Measurements from ENCODE around the gene GMDS. TPM values are rescaled to one million over a fixed set of nuclear protein-coding genes. Genes with fewer than 3 reads are reported as not detected.

GMDS gene
- total and polyA plus RNA-seq, 2 of the 13 experiments (the other 11 are each of a cell fraction or from before 2014, with no cell fraction given): 64.4 to 112 TPM

DNA sequence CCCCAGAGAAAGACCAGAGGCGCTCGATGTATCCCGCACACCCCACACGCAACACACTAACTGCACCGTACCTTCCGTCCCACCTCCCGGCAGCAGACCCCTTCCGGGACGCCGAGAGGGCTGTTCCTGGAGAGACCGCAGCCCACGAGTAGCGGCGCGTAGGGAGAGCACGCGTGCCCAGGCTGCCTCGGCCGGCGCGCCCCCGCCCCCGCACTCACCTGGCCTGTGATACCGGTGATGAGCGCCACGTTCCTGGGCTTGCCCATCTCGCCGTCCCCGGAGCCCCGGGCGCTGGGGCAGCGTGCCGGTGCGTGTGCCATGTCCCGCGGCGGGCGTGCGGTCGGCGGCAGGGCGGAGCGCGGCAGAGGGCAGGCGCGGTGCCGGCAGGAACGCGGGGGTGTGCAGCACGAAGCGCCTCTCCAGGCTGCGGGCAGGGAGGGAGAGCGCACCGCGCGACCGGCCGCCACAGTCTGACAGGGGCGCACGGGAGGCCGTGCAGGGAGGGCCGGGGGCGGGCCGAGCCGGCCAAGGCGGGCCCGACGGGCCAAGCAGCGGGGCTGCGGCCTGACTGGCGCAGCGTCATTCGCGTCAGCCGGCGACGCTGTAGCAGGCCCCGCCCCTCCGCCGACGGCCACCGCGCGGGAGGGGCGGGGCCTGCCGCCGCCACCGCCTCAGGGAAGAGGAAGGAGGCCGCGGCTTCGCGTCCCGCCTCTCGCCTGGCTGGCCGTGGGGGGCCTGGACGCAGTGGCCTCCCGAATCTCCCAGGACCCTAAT, at the start of gene GMDS (continued):
- TF ChIP-seq CC2D1A (CRISPR knock-in tag; IDR thresholded peaks at IDR 0.05): no peak
- TF ChIP-seq, protein P1, sequence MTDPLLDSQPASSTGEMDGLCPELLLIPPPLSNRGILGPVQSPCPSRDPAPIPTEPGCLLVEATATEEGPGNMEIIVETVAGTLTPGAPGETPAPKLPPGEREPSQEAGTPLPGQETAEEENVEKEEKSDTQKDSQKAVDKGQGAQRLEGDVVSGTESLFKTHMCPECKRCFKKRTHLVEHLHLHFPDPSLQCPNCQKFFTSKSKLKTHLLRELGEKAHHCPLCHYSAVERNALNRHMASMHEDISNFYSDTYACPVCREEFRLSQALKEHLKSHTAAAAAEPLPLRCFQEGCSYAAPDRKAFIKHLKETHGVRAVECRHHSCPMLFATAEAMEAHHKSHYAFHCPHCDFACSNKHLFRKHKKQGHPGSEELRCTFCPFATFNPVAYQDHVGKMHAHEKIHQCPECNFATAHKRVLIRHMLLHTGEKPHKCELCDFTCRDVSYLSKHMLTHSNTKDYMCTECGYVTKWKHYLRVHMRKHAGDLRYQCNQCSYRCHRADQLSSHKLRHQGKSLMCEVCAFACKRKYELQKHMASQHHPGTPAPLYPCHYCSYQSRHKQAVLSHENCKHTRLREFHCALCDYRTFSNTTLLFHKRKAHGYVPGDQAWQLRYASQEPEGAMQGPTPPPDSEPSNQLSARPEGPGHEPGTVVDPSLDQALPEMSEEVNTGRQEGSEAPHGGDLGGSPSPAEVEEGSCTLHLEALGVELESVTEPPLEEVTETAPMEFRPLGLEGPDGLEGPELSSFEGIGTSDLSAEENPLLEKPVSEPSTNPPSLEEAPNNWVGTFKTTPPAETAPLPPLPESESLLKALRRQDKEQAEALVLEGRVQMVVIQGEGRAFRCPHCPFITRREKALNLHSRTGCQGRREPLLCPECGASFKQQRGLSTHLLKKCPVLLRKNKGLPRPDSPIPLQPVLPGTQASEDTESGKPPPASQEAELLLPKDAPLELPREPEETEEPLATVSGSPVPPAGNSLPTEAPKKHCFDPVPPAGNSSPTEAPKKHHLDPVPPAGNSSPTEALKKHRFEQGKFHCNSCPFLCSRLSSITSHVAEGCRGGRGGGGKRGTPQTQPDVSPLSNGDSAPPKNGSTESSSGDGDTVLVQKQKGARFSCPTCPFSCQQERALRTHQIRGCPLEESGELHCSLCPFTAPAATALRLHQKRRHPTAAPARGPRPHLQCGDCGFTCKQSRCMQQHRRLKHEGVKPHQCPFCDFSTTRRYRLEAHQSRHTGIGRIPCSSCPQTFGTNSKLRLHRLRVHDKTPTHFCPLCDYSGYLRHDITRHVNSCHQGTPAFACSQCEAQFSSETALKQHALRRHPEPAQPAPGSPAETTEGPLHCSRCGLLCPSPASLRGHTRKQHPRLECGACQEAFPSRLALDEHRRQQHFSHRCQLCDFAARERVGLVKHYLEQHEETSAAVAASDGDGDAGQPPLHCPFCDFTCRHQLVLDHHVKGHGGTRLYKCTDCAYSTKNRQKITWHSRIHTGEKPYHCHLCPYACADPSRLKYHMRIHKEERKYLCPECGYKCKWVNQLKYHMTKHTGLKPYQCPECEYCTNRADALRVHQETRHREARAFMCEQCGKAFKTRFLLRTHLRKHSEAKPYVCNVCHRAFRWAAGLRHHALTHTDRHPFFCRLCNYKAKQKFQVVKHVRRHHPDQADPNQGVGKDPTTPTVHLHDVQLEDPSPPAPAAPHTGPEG (CRISPR knock-in tag; IDR thresholded peaks at IDR 0.05): peak; percentile 74; the same call in 1 of the 2 replicates
- TF ChIP-seq MTF1 (CRISPR knock-in tag; IDR thresholded peaks at IDR 0.05): 0 out of 2 replicates have a peak, but pooled peaks have one; percentile 51
- peak; percentile 99 for TF ChIP-seq ZIK1 (CRISPR knock-in tag; IDR thresholded peaks at IDR 0.05; ENCODE audit: borderline replicate concordance, low read depth)
- TF ChIP-seq SAFB2 (CRISPR knock-in tag; IDR thresholded peaks at IDR 0.05; ENCODE audit: borderline replicate concordance, low read depth): peak; percentile 91; the same call in 1 of the 2 replicates
- TF ChIP-seq EEA1 (CRISPR knock-in tag; IDR thresholded peaks at IDR 0.05; ENCODE audit: borderline replicate concordance): peak; percentile 90; the same call in 1 of the 2 replicates
- TF ChIP-seq, protein P2, sequence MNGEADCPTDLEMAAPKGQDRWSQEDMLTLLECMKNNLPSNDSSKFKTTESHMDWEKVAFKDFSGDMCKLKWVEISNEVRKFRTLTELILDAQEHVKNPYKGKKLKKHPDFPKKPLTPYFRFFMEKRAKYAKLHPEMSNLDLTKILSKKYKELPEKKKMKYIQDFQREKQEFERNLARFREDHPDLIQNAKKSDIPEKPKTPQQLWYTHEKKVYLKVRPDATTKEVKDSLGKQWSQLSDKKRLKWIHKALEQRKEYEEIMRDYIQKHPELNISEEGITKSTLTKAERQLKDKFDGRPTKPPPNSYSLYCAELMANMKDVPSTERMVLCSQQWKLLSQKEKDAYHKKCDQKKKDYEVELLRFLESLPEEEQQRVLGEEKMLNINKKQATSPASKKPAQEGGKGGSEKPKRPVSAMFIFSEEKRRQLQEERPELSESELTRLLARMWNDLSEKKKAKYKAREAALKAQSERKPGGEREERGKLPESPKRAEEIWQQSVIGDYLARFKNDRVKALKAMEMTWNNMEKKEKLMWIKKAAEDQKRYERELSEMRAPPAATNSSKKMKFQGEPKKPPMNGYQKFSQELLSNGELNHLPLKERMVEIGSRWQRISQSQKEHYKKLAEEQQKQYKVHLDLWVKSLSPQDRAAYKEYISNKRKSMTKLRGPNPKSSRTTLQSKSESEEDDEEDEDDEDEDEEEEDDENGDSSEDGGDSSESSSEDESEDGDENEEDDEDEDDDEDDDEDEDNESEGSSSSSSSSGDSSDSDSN (CRISPR knock-in tag; IDR thresholded peaks at IDR 0.05): peak; percentile 97
- no peak for TF ChIP-seq SOX13 (IDR thresholded peaks at IDR 0.05)
- no peak; a peak in 1 of 4 replicates for TF ChIP-seq SOX13 (CRISPR knock-in tag; conservative IDR thresholded peaks at IDR 0.05 in 1 of 2, IDR thresholded peaks at IDR 0.05 in 1 of 2)
- TF ChIP-seq, protein P3, sequence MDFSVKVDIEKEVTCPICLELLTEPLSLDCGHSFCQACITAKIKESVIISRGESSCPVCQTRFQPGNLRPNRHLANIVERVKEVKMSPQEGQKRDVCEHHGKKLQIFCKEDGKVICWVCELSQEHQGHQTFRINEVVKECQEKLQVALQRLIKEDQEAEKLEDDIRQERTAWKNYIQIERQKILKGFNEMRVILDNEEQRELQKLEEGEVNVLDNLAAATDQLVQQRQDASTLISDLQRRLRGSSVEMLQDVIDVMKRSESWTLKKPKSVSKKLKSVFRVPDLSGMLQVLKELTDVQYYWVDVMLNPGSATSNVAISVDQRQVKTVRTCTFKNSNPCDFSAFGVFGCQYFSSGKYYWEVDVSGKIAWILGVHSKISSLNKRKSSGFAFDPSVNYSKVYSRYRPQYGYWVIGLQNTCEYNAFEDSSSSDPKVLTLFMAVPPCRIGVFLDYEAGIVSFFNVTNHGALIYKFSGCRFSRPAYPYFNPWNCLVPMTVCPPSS (IDR thresholded peaks at IDR 0.05): no peak
- no peak for TF ChIP-seq HHEX (CRISPR knock-in tag; IDR thresholded peaks at IDR 0.05)
- TF ChIP-seq ZNF30 (CRISPR knock-in tag; IDR thresholded peaks at IDR 0.05): no peak
- peak; percentile 71; the same call in 1 of the 2 replicates for TF ChIP-seq CCDC6 (CRISPR knock-in tag; IDR thresholded peaks at IDR 0.05)
- TF ChIP-seq, protein P4, sequence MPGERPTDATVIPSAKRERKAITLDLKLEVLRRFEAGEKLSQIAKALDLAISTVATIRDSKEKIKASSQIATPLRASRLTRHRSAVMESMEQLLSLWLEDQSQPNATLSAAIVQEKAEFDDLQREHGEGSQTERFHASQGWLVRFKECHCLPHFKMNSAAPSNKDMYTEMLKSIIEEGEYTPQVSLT (CRISPR knock-in tag; IDR thresholded peaks at IDR 0.05; ENCODE audit: borderline replicate concordance, low read depth): peak; percentile 61; the same call in 1 of the 2 replicates
